Kidney (tissue), 14 donors: ENCODE data around the gene FKBP2. TPM values are rescaled to one million over a fixed set of nuclear protein-coding genes. Genes with fewer than 3 reads are reported as not detected.

Experiments
- DNase-seq, 5 donors: peaks; one replicate each; pipeline ENCODE4 v3.0.0-alpha.2; 2013 to 2020
- FAIRE-seq: peaks from 2 replicates; lab custom pipeline; 2012; peaks lifted over from hg19 to GRCh38; lab: Jason Lieb, UNC
- H3K27ac ChIP-seq, 2 donors: one replicate each; pipeline ENCODE4 v1.7.0; 2013; ENCODE audit warnings: low read depth in 2 of 2, low read length in 2 of 2, inconsistent platforms in 1 of 2
- H3K27me3 ChIP-seq: one replicate; pipeline ENCODE4 v1.7.1; 2013; ENCODE audit warnings: low read length, inconsistent platforms; ENCODE audit not compliant: control insufficient read depth, insufficient read depth
- H3K36me3 ChIP-seq, 3 donors: one replicate each; pipeline versions ENCODE4 v1.7.0 to v1.7.1; 2013; ENCODE audit warnings: low read length in 3 of 3, control low read depth in 1 of 3, inconsistent platforms in 1 of 3; ENCODE audit not compliant: insufficient read depth in 3 of 3, control insufficient read depth in 2 of 3
- H3K4me1 ChIP-seq, 3 donors: one replicate each; pipeline versions ENCODE4 v1.7.0 to v1.7.1; 2013; ENCODE audit warnings: low read length in 3 of 3, inconsistent platforms in 1 of 3, low read depth in 1 of 3; ENCODE audit not compliant: control insufficient read depth in 2 of 3, insufficient read depth in 2 of 3
- H3K4me3 ChIP-seq, 3 donors: one replicate each; pipeline versions ENCODE4 v1.7.0 to v1.8.1; 2013; ENCODE audit warnings: low read length in 3 of 3, control low read depth in 1 of 3, inconsistent platforms in 1 of 3
- H3K9ac ChIP-seq, 3 donors: one replicate each; pipeline versions ENCODE4 v1.7.0 to v1.7.1; 2013; ENCODE audit warnings: low read length in 3 of 3, control low read depth in 1 of 3, inconsistent platforms in 1 of 3
- H3K9me3 ChIP-seq, 3 donors: one replicate each; pipeline versions ENCODE4 v1.7.0 to v1.7.1; 2013; ENCODE audit warnings: low read length in 3 of 3, control low read depth in 1 of 3, inconsistent platforms in 1 of 3; ENCODE audit not compliant: control insufficient read depth in 2 of 3, insufficient read depth in 1 of 3
- intact Hi-C: fragments of 100-400 bp; cut with DNase I; formaldehyde crosslinking; loops from one replicate; pipeline ENCODE4 v1.11.1; 2022
- polyA plus RNA-seq: library from polyadenylated mRNA; stranded (reverse); fragments of 350-450 nt; fragmentation: Illumina TruSeq; extraction: RNeasy Lipid Tissue Mini Kit (QIAGEN cat#74804); gene quantifications from one replicate; pipeline ENCODE4 v1.2.3, GENCODE V29; 2014; ENCODE audit warnings: low read depth, low replicate concordance; ENCODE audit not compliant: insufficient read depth
- total RNA-seq: library from RNA; stranded (reverse); fragmentation: NEBNext Ultra II Directional; extraction: Animal tissue kit (Norgen Biotek cat#: 25700); gene quantifications from one replicate; pipeline ENCODE4 v1.2.1, GENCODE V29; 2021
- TF ChIP-seq, protein P1 (sequence below): IDR thresholded peaks from 3 replicates; pipeline ENCODE4 v1.5.1; 2012; ENCODE audit warnings: mild to moderate bottlenecking, moderate library complexity, borderline replicate concordance; ENCODE audit not compliant: insufficient read depth; ENCODE audit errors: extremely low read depth
- donor health status: control.
- donor health status: control.
- donor health status: control.
- donor health status: control.
- donor health status: control.
- donor health status: DM: yes; HTN: yes; CAD: no.
- donor health status: Normal renal cell carcinoma (clear cell type).

The FKBP2 gene
- total and polyA plus RNA-seq, 2 donors from 2014 or later: 76.0 to 411 TPM

- DNase-seq: peak in 1 of 5 donors; percentile 42
- Histone ChIP-seq H3K4me1 (peaks cover 0 to 5% (median 0%) of the 10 kb centered on the region in 3 donors), H3K9me3 (no peaks in the 10 kb centered on the region), H3K9ac (no peak overlapping the region), H3K36me3 (no peaks in the 10 kb centered on the region), H3K27ac (no peak overlapping the region), H3K4me3 (no peak overlapping the region), H3K27me3 (no peaks in the 10 kb centered on the region)
- intact Hi-C loops: no loop called here
- no peak for FAIRE-seq
- TF ChIP-seq, protein P1, sequence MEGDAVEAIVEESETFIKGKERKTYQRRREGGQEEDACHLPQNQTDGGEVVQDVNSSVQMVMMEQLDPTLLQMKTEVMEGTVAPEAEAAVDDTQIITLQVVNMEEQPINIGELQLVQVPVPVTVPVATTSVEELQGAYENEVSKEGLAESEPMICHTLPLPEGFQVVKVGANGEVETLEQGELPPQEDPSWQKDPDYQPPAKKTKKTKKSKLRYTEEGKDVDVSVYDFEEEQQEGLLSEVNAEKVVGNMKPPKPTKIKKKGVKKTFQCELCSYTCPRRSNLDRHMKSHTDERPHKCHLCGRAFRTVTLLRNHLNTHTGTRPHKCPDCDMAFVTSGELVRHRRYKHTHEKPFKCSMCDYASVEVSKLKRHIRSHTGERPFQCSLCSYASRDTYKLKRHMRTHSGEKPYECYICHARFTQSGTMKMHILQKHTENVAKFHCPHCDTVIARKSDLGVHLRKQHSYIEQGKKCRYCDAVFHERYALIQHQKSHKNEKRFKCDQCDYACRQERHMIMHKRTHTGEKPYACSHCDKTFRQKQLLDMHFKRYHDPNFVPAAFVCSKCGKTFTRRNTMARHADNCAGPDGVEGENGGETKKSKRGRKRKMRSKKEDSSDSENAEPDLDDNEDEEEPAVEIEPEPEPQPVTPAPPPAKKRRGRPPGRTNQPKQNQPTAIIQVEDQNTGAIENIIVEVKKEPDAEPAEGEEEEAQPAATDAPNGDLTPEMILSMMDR: no peak
Measured at GRCh38 chr11:64211181-64211872, 29.6 kb upstream of the FKBP2 start.

GRCh38 chr11:64216879-64217278, 24.0 kb upstream of the FKBP2 start:
- no peak for DNase-seq
- TF ChIP-seq, protein P1: no peak
- FAIRE-seq: no peak
- intact Hi-C loops: no loop called here
- H3K27me3 ChIP-seq: no peaks in the 10 kb centered on the region
- no peak overlapping the region for H3K9ac ChIP-seq
- H3K9me3 ChIP-seq: no peaks in the 10 kb centered on the region
- no peak overlapping the region for H3K4me3 ChIP-seq
- H3K4me1 ChIP-seq: no peaks in the 10 kb centered on the region
- no peak overlapping the region for H3K27ac ChIP-seq
- no peaks in the 10 kb centered on the region for H3K36me3 ChIP-seq

DNA sequence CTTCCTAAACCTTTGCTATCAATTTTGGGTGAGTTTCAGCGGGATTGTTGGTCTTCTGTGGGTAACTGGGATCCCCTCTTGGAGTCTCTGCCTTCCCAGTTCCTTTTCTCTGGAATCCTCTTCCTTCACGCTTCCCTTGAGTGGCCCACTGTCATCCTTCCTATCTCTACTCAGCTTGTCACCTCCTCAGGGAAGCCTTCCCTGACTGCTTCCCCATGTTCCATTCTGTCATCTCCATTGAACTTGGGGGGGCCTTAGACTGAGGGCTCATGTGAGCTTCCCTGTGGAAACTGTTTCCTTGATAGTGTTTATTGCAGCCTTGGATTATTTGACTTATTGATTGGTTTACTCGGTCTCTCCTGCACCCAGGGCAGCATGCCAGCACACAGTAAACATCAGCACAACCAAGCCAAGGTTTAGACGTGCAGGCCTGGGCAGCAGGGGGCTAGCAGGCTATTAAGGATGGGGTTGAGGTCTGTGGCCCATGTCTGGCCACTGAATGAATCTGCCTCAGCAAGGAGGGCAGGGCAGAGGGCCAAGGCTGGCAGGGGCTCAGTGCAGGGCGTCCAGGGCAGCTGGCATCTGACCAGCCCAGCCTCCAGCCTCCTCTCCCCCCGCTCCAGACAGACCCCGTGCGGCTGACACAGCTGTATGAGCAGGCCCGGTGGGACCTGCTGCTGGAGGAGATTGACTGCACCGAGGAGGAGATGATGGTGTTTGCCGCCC, 22.1 kb upstream of the FKBP2 start:
- no peak overlapping the region for H3K4me3 ChIP-seq
- no peaks in the 10 kb centered on the region for H3K36me3 ChIP-seq
- intact Hi-C loops: no loop called here
- H3K4me1 ChIP-seq: no peaks in the 10 kb centered on the region
- FAIRE-seq (no peak), DNase-seq (peak in 1 of 5 donors; percentile 43)
- H3K27ac ChIP-seq: no peak overlapping the region
- H3K27me3 ChIP-seq: no peaks in the 10 kb centered on the region
- TF ChIP-seq, protein P1: no peak
- no peaks in the 10 kb centered on the region for H3K9me3 ChIP-seq
- no peak overlapping the region for H3K9ac ChIP-seq
